ENCODE results near the gene TMEM167A. TPM values are rescaled to one million over a fixed set of nuclear protein-coding genes. Genes with fewer than 3 reads are reported as not detected.

The TMEM167A gene
- total and polyA plus RNA-seq, 8 donors = 75.3 to 127 (median 83.4) TPM

DNA sequence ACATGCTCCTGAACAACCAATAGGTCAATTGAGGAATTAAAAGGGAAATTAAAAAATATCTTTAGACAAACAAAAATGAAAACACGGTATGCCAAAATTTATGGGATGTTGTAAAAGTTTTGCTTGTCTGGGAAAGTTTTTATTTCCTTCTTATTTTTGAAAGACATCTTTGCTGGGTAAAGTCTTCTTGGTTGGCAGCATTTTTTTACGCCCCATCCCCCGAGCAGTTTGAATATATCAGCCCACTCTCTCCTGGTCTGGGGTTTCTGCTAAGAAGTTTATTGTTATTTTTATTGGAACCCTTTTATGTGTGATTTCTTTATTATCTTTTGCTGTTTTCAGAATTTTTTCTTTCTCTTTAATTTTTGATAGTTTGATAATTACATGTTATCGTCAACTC is 16.5 kb upstream of the TMEM167A start:
- Histone ChIP-seq H3K36me3 (no peaks in the 10 kb centered on the region), H3K27ac (no peak overlapping the region), H3K4me3 (no peak overlapping the region), H3K9me3 (peaks cover 0 to 27% of the 10 kb centered on the region in 2 donors), H3K4me1 (no peaks in the 10 kb centered on the region), H3K27me3 (no peaks in the 10 kb centered on the region)
- no peak for DNase-seq
- intact Hi-C loops (cut with DNase I) = no loop called here
- ATAC-seq = no peak
- TF ChIP-seq, protein P1, sequence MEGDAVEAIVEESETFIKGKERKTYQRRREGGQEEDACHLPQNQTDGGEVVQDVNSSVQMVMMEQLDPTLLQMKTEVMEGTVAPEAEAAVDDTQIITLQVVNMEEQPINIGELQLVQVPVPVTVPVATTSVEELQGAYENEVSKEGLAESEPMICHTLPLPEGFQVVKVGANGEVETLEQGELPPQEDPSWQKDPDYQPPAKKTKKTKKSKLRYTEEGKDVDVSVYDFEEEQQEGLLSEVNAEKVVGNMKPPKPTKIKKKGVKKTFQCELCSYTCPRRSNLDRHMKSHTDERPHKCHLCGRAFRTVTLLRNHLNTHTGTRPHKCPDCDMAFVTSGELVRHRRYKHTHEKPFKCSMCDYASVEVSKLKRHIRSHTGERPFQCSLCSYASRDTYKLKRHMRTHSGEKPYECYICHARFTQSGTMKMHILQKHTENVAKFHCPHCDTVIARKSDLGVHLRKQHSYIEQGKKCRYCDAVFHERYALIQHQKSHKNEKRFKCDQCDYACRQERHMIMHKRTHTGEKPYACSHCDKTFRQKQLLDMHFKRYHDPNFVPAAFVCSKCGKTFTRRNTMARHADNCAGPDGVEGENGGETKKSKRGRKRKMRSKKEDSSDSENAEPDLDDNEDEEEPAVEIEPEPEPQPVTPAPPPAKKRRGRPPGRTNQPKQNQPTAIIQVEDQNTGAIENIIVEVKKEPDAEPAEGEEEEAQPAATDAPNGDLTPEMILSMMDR (IDR thresholded peaks at IDR 0.05) = no peak

GRCh38 chr5:83092619-83093018 is 15.4 kb upstream of the TMEM167A start:
- TF ChIP-seq, protein P1 (IDR thresholded peaks at IDR 0.05) = no peak
- ATAC-seq = no peak
- DNase-seq = no peak
- H3K9me3 ChIP-seq = peaks cover 0 to 27% of the 10 kb centered on the region in 2 donors
- intact Hi-C loops (cut with DNase I) = no loop called here
- no peaks in the 10 kb centered on the region for H3K27me3 ChIP-seq
- H3K4me1 ChIP-seq = no peaks in the 10 kb centered on the region
- no peak overlapping the region for H3K4me3 ChIP-seq
- no peaks in the 10 kb centered on the region for H3K36me3 ChIP-seq
- H3K27ac ChIP-seq = no peak overlapping the region

DNA sequence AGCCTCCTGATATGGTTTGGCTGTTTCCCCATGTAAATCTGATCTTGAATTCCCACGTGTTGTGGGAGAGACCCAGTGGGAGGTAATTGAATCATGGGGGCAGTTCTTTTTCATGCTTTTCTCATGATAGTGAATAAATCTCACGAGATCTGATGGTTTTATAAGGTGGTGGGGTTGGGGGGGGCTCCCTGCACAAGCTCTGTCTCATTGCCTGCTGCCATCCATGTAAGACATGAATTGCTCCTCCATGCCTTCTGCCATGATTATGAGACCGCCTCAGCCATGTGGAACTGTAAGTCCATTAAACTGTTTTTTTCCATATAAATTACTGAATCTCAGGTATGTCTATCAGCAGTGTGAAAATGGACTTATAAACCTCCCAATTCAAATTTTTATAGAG is 13.0 kb upstream of the TMEM167A start:
- H3K36me3 ChIP-seq = no peaks in the 10 kb centered on the region
- intact Hi-C loops (cut with DNase I) = no loop called here
- H3K27me3 ChIP-seq = no peaks in the 10 kb centered on the region
- no peak overlapping the region for H3K27ac ChIP-seq
- no peaks in the 10 kb centered on the region for H3K4me1 ChIP-seq
- ATAC-seq (no peak), DNase-seq (no peak)
- H3K9me3 ChIP-seq = peaks cover 0 to 27% of the 10 kb centered on the region in 2 donors
- no peak overlapping the region for H3K4me3 ChIP-seq
- TF ChIP-seq, protein P1 (IDR thresholded peaks at IDR 0.05) = no peak

DNA sequence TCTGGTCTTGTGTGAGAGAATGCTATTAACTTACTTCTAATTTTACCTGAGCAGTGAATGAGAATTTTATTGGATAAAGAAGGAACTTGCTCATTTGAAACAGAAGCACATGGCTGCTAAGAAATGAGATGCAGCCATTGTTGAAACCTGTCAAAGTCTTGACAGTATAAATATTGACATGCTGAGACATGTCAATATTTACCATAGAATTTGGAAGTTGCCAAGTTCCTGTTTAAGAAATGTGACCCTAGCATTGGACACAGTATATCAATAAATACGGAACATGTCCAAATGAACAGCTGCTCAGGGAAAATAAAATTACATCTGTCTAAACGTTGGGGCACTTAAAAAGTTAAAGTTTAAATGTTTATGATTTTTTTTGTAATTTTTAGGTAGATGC is 7.9 kb upstream of the TMEM167A start:
- TF ChIP-seq, protein P1 (IDR thresholded peaks at IDR 0.05) = no peak
- H3K4me3 ChIP-seq = no peak overlapping the region
- H3K27ac ChIP-seq = no peak overlapping the region
- H3K9me3 ChIP-seq = no peaks in the 10 kb centered on the region
- no peaks in the 10 kb centered on the region for H3K4me1 ChIP-seq
- ATAC-seq (no peak), DNase-seq (no peak)
- H3K36me3 ChIP-seq = no peaks in the 10 kb centered on the region
- no peaks in the 10 kb centered on the region for H3K27me3 ChIP-seq
- intact Hi-C loops (cut with DNase I) = no loop called here

DNA sequence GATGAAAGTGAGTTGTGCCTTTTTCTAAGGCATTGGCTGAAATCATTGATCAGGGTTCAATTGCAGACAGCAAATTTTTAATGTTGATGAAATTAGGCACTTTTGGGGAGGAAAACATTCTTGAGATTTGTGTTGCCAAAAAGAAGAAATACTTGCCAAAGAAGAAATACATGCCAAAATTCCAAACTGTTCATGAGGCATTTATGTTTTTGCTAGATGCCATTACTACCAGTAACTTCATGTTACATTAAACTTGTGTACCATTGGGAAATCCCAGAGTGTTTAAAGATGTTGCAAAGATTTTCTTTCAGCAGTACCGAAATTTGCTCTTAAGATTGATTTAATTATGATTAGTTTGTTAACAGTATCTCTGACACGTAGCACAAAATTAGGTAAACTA is 7.1 kb upstream of the TMEM167A start:
- ATAC-seq (no peak), DNase-seq (no peak)
- Histone ChIP-seq H3K9me3 (no peaks in the 10 kb centered on the region), H3K27ac (no peak overlapping the region), H3K4me1 (no peaks in the 10 kb centered on the region), H3K27me3 (no peaks in the 10 kb centered on the region), H3K4me3 (no peak overlapping the region), H3K36me3 (no peaks in the 10 kb centered on the region)
- TF ChIP-seq, protein P1 (IDR thresholded peaks at IDR 0.05) = no peak
- intact Hi-C loops (cut with DNase I) = no loop called here
